Stimulated activated memory B cell treated with anti-CD40 and anti-IgM and Interleukin-4, amounts not matched to agents 10 μg/mL and 1 μg/mL and 100 μg/mL, for 72 hours (primary cell): ENCODE results near the gene CBX4.
"Not testable (repeated sequence)": the region's sequence is repeated elsewhere in the genome, so short reads cannot be mapped to it uniquely, and the experiment has no call there.

Experiments used
- ATAC-seq: fragments of 150-1000 bp; cut with Tn5 transposase; 2 replicates; pipeline ENCODE4 v1.10.0; 2021
- H3K27ac Mint-ChIP-seq: one replicate; pipeline ENCODE4 v1.8.0; 2022; ENCODE audit warnings: mild to moderate bottlenecking, mixed read lengths
- H3K27me3 Mint-ChIP-seq: one replicate; pipeline ENCODE4 v1.8.0; 2022; ENCODE audit warnings: mixed read lengths
- H3K36me3 Mint-ChIP-seq: one replicate; pipeline ENCODE4 v1.8.0; 2022; ENCODE audit warnings: mixed read lengths
- H3K4me1 Mint-ChIP-seq: one replicate; pipeline ENCODE4 v1.8.0; 2022; ENCODE audit warnings: mixed read lengths
- H3K4me3 Mint-ChIP-seq: one replicate; pipeline ENCODE4 v1.8.0; 2022; ENCODE audit warnings: mild to moderate bottlenecking, moderate library complexity, mixed read lengths
- H3K9me3 Mint-ChIP-seq: one replicate; pipeline ENCODE4 v1.8.0; 2022; ENCODE audit warnings: mixed read lengths

CBX4 gene

DNA sequence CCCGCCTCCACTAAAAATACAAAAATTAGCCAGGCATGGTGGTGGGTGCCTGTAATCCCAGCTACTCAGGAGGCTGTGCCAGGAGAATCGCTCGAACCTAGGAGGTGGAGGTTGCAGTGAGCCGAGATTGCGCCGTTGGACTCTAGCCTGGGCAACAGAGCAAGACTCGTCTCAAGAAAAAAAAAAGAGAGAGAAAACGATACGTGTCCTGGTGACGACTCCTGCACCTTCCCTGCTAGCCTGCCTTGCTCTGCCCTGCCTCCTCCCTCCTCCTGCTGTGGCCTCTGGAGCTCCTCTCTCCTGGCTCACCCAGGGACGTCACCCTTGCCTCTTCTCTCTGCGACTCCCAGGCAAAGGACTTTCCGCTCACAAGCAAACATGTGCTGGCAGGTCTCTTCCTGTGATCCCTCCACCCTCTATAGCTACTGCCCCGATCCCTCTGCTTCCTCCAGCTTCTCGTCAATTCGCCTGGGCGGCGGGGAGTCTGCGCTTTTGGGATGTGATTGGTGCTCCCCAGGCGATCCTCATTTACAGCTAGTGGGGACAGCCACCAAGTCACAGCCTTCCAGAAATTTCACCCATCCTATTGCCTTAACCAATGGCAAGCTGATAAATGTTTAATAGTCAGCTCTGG lies 25.5 kb upstream of the CBX4 start:
- Mint-ChIP-seq H3K9me3 (no peaks in the 10 kb centered on the region), H3K27me3 (peaks cover 55% of the 10 kb centered on the region), H3K4me1 (peaks cover 30% of the 10 kb centered on the region), H3K36me3 (no peaks in the 10 kb centered on the region), H3K27ac (no peak overlapping the region), H3K4me3 (no peak overlapping the region)
- no peak for ATAC-seq

DNA sequence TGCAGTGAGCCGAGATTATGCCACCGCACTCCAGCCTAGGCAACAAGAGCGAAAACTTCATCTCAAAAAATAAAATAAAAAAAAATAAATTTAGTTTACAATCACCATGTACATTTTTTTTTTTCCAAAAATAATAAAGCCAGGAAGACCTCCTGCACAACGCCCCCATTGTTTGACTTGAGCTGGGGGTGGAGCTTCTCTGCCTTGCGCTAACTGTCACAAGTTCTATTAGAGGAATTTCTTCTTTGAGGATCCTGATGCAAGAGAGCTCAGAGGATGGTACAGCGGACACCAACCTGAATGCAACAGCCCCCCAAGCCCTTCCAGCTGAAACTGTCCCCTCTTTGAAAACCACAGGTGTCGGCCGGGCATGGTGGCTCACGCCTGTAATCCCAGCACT lies 24.9 kb upstream of the CBX4 start:
- Mint-ChIP-seq H3K27me3 (peaks cover 61% of the 10 kb centered on the region), H3K36me3 (no peaks in the 10 kb centered on the region), H3K9me3 (no peaks in the 10 kb centered on the region), H3K27ac (no peak overlapping the region), H3K4me1 (peaks cover 30% of the 10 kb centered on the region), H3K4me3 (no peak overlapping the region)
- ATAC-seq, result no peak

DNA sequence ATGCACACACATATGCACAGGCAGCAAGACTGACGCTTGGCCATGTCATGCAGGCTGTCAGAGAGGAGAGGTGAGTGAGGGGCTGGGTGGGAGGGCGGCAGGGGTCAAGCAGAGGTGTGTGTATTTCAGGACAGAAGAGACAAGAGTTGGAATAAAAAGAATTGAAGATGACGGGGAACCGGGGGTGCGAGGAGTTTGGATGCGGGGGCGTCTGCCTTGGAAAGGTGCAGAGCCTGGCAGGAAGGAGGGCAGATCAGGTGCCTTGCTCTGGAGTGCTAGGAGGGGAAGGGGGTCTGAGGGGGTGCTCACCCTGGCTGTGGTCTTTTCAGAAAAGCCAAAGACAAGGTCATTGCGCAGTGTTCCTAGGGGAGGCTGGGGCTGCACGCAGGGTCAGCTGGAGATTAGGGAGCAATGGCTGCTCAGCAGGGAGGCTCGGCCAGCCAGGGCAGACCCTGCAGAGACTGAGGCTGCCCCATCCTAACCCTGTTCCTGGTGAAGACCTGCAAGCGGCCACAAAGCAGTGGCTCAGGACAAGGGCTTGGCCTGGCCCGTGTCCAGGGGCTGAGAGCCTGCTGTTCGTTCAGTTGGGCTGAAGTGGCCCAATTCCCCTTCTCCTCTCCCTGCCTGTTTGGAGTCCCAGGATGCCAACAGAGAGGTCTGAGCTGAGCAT lies 23.7 kb upstream of the CBX4 start:
- H3K9me3 Mint-ChIP-seq, result no peaks in the 10 kb centered on the region
- peaks cover 30% of the 10 kb centered on the region for H3K4me1 Mint-ChIP-seq
- no peak overlapping the region for H3K4me3 Mint-ChIP-seq
- ATAC-seq, result no peak
- peaks cover 70% of the 10 kb centered on the region for H3K27me3 Mint-ChIP-seq
- no peaks in the 10 kb centered on the region for H3K36me3 Mint-ChIP-seq
- H3K27ac Mint-ChIP-seq, result no peak overlapping the region

DNA sequence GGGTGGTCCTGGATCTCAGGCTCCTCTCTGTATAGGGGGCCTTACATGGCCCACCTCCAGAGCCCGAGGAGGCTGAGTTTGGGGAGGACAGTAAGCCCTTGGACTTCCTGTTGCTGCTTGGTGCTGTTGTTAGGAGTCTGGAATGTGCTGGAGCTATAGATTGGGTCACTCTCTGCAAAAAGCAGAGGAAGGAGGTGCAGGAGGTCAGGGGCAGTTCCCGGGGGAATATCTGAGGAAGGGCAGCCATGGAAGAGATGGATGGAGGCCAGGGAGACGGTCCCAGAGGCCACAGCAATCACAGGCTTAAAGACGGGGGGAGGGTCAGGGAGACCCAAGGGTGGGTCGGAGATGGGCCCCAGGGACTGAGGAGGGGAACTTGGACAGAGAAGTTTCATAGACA lies 23.0 kb upstream of the CBX4 start:
- H3K4me1 Mint-ChIP-seq, result peaks cover 25% of the 10 kb centered on the region

DNA sequence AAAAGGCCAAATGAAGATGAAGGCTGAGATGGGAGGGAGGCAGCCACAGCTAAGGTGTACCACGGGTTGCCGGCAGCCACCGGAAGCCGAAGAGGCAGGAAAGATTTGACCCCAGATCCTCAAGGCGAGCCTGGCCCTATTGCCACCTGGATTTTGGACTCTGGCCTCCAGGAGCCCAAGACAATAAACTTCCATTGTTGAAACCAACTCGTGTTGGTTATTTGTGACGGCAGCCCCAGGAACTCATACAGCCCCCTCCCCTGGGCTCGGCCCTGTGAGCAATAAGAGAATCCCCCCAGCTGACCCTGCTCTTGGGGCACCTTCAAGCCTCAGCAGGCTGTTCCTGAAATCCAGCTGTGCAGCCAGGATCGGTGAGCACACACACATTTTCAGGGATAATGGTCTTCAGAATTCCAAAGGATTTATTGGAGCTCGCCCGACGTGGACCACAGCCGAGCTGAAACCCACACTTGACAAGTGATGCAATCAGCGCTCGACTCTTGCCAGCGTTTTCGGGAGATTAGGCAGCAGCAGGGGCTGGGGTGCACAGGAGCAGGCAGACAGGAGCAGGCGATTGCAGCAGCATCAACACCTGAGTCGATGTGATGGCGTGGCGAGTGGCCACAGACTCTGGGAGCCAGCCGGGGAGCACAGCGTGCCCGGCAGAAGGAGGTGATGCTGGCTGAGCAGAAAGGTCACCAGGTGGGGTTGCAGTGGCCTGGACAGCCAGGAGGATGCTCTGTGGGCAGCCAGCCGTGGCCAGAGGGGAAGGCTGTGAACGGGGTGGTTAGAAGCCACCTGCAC lies 22.4 kb upstream of the CBX4 start:
- Mint-ChIP-seq H3K27me3 (peaks cover 83% of the 10 kb centered on the region), H3K27ac (no peak overlapping the region), H3K4me1 (peaks cover 18% of the 10 kb centered on the region)

More for the DNA sequence above, 23.0 kb upstream of the CBX4 start:
- no peaks in the 10 kb centered on the region for H3K9me3 Mint-ChIP-seq
- peaks cover 77% of the 10 kb centered on the region for H3K27me3 Mint-ChIP-seq
- no peak overlapping the region for H3K27ac Mint-ChIP-seq
- no peak for ATAC-seq
- no peak overlapping the region for H3K4me3 Mint-ChIP-seq
- H3K36me3 Mint-ChIP-seq, result no peaks in the 10 kb centered on the region

DNA sequence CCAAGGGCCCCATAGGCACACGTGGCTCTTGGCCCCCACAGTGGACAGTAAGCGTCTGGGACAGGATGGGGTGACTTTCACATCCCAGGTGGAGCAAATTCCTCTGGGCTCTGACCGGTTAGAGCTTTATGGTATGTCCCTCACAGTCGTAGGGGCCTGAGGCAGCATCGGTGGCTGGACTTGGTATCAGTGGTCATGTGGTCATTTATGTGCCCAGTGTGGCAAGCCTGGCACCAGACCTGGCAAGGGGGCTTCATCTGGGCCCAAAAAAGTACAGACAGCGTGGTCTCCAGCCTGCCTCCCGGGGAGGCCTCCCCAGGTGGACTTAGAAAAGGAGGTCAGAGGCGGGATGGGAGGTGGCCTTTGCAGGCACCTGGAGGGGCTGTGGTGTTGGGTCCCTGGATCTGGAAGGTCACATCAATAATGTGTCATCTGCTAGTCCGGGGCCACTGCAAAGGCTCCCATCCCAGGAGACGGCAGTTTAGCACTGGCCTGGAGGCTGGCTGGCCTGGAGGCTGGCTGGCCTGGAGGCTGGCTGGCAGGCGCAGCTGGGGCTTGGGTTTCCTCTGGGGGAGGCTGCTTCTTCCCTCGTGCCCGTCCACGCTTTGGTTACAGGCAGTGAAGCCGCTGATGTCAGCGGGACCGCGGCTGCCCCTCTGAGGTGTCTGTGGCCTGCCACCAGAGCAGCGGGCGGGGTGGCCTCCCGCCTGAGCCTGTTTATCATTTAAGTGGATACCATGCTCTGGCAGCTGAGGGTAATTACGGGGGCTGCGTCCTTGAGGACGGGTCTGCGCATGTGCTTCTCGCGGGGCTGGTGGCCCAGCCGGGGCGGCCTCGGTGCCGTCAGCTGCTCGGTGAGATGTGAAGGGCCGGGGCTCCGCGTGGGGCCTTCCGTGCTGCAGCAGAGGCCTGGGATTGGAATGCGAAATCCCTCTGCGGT lies 20.7 kb upstream of the CBX4 start:
- peaks cover 16% of the 10 kb centered on the region for H3K4me1 Mint-ChIP-seq
- H3K9me3 Mint-ChIP-seq, result no peaks in the 10 kb centered on the region
- ATAC-seq, result no peak
- no peak overlapping the region for H3K4me3 Mint-ChIP-seq
- H3K27ac Mint-ChIP-seq, result no peak overlapping the region
- peaks cover 89% of the 10 kb centered on the region for H3K27me3 Mint-ChIP-seq
- H3K36me3 Mint-ChIP-seq, result no peaks in the 10 kb centered on the region

More for the DNA sequence above, 22.4 kb upstream of the CBX4 start:
- Mint-ChIP-seq H3K9me3 (no peaks in the 10 kb centered on the region), H3K4me3 (no peak overlapping the region), H3K36me3 (no peaks in the 10 kb centered on the region)
- no peak for ATAC-seq

DNA sequence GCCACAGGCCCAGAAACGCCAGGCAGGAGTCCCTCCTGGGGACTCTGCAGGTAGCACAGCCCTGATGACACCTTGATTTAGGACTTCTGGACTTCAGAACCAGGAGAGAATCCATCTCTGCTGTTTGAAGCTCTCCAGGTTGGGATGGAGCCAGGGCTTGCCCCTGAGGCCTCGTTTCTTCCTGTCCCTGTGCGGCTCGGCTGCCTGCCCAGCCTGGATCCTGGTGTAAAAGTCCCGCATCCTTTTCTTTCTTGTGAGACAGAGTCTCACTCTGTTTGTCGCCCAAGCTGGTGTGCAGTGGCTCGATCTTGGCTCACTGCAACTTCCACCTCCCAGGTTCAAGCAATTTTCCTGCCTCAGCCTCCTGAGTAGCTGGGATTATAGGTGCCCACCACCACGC lies 17.9 kb upstream of the CBX4 start:
- H3K36me3 Mint-ChIP-seq, result no peaks in the 10 kb centered on the region
- no peak for ATAC-seq
- H3K27ac Mint-ChIP-seq, result no peak overlapping the region
- no peak overlapping the region for H3K4me3 Mint-ChIP-seq
- H3K27me3 Mint-ChIP-seq, result peaks cover 67% of the 10 kb centered on the region
- H3K4me1 Mint-ChIP-seq, result peaks cover 12% of the 10 kb centered on the region
- H3K9me3 Mint-ChIP-seq, result no peaks in the 10 kb centered on the region

DNA sequence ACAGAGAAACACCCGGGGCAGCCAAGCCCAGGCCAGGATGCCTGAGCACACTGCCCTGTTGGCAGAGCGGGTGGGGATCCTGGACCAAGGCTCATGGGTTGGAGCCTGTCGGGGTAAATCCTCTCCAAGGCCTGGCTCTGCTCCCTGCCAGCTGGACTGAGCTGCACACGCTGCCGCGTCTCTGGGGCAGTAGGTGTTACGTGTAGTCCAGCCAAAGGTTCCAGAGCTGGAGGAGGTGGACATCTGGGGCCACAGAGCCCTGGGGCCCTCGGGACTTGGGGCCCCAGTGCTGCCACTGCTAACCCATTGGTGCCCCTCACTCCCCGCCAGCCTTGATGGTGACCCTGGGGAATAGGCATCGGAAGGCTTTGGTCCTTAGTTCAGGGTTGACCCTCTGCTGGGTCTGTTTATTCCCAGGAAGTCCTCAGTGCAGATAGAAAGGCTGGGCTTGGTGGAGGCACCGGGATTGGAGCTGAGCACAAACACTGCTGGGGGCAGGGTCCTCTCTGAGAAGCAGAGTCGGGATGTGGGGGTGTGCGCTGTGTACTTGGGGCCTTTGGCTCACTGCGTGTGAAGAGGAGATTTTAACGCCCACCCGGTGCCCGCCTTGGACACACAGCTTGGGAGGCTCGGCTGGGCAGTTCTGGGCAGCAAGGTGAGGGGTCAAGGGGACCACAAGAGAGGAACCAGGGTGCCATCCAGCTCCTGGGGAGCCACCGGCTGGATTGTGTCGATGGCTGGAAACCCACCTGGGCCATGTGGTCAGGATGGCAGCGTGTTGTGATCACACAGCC lies 16.3 kb upstream of the CBX4 start:
- Mint-ChIP-seq H3K36me3 (no peaks in the 10 kb centered on the region), H3K9me3 (no peaks in the 10 kb centered on the region), H3K27ac (no peak overlapping the region), H3K4me1 (peaks cover 6% of the 10 kb centered on the region), H3K27me3 (peaks cover 62% of the 10 kb centered on the region), H3K4me3 (no peak overlapping the region)
- no peak for ATAC-seq

DNA sequence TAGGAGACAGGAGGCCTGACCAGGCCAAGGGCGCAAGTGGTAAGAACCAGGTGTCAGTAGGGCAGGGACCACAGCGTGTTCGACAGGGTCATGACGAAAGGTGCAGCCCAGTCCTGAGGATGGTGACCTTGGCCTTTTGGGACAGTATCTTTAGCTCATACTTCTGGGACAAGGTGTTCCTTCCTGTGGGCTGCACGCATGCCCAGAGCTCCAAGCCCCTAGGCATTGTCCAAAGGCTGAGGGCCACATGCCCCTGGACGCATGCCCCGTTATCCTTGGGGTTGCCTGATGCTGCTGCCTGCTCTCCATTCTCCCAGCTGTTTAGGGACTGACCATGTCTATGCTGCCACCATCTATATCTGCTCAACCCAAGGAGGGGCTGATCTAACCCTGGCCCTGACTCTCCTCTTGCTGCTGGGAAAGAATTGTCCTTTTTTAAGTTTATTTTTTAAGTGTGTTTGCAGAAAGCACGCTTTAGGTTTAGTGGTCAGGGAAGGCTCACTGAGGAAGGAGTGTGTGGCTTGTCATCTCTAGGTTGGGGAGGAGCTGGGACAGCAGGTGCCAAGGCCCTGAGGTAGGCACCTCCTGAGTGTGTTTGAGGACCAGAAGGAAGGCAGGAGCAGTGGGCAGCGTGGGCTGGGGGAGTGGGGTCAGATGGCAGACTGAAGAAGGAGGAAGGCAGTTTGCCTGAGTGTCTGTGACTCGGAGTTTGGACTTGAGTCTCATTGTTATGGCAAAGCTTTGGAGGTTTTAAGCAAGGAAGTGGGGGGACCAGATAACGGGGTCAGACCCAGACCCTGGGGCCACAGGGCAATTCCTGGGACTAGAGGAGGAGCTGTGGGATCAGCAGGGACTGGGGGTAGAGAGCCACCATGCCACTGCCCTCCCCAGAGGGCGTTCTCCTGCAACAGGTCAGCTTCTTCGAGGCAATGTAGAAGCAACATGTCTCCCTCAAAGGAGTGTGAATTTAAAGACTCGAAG lies 15.1 kb upstream of the CBX4 start:
- H3K4me3 Mint-ChIP-seq, result no peak overlapping the region
- no peaks in the 10 kb centered on the region for H3K9me3 Mint-ChIP-seq
- peaks cover 58% of the 10 kb centered on the region for H3K27me3 Mint-ChIP-seq
- H3K27ac Mint-ChIP-seq, result no peak overlapping the region
- H3K4me1 Mint-ChIP-seq, result peaks cover 6% of the 10 kb centered on the region
- ATAC-seq, result no peak
- no peaks in the 10 kb centered on the region for H3K36me3 Mint-ChIP-seq

DNA sequence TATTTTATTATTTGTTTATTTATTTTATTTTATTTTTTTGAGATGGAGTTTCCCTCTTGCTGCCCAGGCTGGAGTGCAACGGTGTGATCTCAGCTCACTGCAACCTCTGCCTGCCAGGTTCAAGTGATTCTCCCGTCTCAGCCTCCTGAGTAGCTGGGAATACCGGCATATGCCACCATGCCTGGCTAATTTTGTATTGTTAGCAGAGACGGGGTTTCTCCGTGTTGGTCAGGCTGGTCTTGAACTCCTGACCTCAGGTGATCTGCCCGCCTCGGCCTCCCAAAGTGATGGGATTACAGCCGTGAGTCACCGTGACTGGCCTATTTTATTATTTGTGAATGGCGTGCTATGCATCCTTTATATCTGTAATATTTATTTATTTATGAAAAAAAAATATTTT lies 13.9 kb upstream of the CBX4 start:
- not testable (repeated sequence) for ATAC-seq, H3K36me3 Mint-ChIP-seq, H3K4me1 Mint-ChIP-seq, H3K9me3 Mint-ChIP-seq, H3K4me3 Mint-ChIP-seq
- Mint-ChIP-seq H3K27ac (peak overlapping the region; percentile 37), H3K27me3 (peaks cover 58% of the 10 kb centered on the region)

DNA sequence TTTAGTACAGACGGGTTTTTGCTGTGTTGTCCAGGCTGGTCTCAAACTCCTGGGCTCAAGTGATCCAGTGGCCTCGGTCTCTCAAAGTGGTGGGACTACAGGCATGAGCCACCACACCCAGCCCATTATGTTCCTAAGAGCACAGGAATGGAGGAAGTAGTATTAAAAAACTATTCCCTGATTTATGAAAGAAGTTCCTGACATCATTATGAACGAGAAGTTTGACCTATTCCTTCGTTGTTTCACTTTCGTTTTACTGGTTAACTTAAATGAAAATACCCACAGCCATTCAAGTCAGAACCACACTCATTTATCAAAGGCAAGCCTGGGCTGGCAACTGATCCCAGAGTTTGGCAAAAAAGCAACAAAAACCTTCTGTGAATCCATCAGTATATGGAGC lies 13.5 kb upstream of the CBX4 start:
- Mint-ChIP-seq H3K27me3 (peaks cover 60% of the 10 kb centered on the region), H3K4me1 (peaks cover 6% of the 10 kb centered on the region), H3K4me3 (peak overlapping the region; percentile 43), H3K9me3 (no peaks in the 10 kb centered on the region), H3K36me3 (no peaks in the 10 kb centered on the region), H3K27ac (peak overlapping the region; percentile 37)
- ATAC-seq, result no peak

DNA sequence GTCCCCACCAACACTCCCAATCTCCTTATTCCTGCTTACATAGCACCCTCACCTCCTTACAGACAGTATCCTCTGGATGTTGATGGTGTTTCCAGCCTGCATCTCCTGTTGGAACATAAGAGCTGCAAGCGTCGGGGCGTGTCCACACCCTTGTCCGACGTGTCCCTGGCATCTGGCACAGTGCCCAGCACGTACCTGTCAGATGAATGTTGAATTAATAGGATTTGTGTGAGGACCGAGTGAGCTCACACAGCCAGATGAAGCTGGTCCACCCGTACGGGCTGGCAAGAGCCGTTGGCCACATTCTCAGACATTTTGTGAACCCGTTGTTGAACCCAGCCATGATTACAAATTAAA lies 12.2 kb upstream of the CBX4 start:
- Mint-ChIP-seq H3K4me1 (peaks cover 6% of the 10 kb centered on the region), H3K36me3 (no peaks in the 10 kb centered on the region), H3K9me3 (no peaks in the 10 kb centered on the region), H3K4me3 (no peak overlapping the region), H3K27ac (no peak overlapping the region), H3K27me3 (peaks cover 51% of the 10 kb centered on the region)
- ATAC-seq, result no peak

DNA sequence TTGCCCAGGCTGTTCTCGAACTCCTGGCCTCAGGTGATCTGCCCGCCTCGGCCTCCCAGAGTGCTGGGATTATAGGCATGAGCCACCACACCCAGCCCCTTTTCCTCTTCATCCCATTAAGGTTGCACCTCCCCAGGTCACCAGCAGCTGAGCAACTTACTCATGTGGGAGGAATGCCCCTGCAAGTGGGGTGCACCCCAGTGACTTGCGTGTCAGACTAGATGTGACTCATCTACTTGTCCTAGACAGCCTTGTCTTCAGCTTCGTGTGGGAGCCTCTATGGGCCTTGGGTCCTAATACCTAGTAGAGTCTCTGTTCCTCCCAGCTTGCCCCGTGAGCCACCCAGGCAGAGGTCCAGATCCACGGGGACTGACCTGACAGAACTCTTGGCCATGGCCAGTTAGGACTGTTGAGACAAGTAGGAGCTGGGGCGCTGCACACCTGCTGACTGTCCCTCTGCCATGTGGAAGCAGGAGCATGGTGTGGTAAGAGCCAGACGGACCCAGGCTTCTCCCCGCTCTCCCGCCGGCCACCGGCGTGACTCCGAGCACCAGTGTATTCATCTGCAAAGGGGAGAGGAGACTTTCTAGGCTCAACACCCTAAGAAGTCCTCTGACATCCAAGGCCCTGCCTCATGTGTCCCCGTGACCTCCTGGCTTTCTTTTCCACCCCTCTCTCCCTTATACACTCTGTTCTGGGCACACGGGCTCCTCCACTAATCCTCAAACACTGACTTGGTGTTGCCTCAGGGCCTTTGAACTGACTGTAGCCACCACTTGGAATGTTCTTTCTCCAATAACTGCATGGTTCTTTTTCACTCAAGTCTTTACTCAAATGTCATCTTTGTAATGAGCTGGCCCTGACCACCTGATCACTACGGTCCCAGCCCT lies 11.6 kb upstream of the CBX4 start:
- peaks cover 45% of the 10 kb centered on the region for H3K27me3 Mint-ChIP-seq
- H3K4me3 Mint-ChIP-seq, result no peak overlapping the region
- no peaks in the 10 kb centered on the region for H3K36me3 Mint-ChIP-seq
- H3K27ac Mint-ChIP-seq, result no peak overlapping the region
- ATAC-seq, result peak; percentile 52
- H3K9me3 Mint-ChIP-seq, result no peaks in the 10 kb centered on the region
- H3K4me1 Mint-ChIP-seq, result peaks cover 6% of the 10 kb centered on the region
